ENCODE data around the gene ZNF212.
A peak's percentile ranks its signal among the peaks of the same experiment; 100 is the strongest.

The ZNF212 gene

DNA sequence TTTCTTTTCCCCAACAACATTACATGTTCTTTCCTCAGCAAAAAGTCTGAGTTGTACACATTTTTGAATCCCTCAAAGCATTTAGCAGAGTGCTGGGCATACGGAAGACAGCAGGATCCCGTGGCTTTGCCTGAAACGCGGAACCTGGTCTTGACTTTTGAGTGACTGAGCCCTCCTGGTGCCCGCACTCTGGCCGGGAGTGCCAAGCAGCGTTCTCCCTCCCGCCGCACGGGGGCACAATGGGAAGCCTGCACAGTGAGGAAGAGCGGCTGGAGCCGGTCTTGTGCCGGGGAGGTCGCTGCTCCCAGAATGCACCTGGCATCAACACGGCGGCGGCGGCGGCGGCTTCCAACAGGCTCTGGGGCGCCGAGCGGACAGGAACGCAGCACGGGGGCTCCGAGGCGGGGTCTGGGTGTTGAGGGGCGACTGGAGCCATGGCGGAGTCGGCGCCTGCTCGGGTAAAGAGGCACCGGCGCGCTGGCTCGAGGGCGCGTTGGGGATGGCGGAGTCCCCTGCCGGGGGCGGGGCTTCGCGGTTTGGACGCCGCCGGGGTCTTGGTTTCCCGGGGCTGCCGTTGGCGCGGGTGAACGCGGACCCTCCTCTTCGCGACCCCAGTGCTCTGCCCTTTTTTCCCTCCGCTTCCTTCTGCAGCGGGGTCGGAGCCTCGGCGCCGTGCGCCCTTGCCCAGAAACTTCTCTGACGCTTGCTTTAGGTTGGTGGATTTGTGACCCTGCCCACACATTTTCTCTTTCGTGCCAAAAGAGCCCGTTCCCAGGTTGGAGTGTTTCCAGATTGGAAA, at the start of gene ZNF212:
Gene ZNF212, plus strand, starts transcription at position 307 of the 799 bp plus-strand sequence. Its CDS starts 128 bp downstream, at position 435.
- DNase-seq, result peak; percentile 90

DNA sequence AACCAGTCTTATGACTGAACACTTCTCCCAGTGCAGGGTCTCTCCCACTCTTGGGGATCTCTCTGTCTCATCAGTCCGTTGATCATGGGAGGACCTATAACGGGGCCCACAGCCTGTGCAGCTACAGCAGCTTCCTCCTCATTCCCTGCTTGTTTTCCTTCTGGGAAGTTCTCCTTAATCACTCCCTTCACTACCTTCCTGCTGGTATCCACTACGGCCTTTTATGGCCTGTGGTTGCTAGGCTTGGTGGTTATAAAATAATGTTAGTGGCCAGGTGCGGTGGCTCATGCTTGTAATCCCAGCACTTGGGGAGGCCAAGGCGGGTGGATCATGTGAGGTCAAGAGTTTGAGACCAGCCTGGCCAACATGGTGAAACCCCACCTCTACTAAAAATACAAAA, 47.6 kb upstream of the ZNF212 start:
- no peak for DNase-seq

DNA sequence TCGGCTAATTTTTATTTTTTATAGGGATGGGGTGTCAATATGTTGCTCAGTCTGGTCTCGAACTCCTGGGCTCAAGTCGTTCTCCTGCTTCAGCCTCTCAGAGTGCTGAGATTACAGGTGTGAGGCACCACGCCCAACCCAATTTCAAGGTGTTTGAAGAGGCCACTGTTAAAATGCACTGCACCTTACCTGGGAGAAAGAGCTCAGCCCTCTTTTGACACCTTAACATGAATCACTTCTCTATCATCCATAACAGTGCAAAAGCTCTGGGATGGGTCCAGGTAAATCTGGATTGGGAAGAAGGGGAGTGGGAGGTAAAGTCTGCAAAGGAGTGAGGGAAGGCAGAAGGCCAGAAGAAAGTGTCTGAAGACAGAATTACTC, 44.7 kb upstream of the ZNF212 start:
- DNase-seq, result no peak

DNA sequence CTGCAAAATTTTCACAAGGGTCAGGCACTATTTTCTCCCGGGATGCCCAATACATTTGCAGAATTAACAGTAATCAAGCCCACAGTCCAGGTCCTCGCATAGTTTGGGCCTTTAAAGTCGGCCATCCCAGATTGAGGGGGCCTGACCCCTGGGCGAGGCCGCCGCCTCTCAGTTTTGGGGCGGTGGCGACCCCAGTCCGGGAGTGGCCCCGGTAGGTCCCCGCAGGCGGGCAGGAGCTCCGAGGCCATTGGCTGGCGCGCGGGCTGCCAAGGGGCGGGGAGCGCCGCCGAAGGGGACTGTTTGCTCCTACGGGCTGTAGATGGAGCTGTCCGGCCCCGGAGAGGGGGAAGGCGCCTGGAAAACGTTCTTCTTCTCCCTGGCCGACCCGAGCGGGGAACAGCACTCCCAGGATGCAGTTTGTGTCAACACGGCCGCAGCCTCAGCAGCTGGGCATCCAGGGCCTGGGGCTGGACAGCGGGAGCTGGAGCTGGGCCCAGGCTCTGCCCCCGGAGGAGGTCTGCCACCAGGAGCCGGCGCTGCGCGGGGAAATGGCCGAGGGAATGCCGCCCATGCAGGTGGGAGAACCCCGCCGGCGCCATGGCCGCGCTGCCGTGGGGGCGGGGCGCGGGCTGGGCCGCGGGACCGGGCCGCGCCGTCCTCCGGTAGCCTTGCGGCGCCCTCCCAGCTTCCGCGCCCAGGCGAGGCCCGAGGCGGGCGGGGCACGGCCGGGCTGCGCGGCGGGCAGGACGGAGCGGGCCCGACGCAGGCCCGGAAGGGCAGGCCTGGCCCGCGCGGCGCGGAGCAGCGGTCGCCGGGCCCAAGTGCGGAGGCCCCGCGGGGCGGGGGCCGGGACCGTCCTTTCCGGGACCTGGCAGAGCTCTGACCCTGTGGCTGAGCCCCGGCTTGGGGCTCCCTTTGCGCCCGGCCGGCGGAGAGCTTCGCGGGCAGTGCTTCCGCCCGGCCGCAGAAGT, 44.0 kb upstream of the ZNF212 start, which contains the start of gene ZNF282:
Gene ZNF282, plus strand, starts transcription at position 367 of the 971 bp plus-strand sequence. Its CDS starts 44 bp downstream, at position 411.
- peak; percentile 70 for DNase-seq

DNA sequence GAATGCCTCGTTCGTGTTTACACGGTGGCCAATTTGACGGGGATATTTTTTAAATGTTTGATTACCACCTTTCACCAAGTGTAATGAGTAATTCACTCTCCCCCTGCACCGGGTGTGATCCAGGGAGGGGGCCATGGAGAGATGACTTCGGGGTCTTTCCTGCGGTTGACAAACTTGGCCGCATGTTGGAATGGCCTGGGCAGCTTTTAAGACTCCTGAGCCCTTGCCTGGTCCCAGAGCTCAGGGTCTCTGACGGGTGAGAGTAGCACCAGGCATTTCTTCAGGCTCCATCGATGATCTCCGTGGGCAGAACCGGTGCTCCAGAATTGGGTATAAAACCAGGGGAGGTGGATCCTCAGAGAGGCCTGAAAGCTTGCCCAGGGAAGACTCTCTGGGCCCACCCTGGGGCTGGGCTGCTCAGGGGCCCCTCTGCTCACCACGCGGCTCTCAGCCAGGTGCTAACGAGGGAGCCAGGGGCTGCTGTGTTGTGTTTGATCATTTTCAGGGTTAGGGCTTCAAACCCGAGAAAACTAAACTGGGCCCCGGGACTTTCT, 43.2 kb upstream of the ZNF212 start:
- DNase-seq, result no peak

DNA sequence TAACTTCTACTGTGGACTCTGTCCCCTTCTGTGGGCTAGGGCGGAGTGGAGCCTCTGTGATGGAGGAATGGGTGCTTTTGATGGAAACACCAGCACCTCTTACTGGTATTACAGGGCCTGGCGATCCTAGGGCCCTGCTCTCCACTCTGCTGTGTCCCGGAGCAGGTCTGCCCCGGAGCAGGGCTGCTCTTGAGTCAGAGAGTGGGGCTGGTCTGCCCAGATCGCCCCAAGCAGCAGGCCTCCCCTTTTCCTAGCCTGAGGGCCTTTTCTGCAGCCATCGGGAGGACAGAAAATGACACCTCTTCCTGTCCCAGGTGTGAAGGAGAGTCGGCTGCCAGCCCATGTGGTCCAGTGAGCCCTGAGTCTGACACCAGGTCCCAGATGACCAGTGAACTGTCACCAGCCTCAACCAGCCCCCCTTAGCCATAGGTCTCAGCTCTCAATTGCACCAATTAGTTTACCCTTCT, 42.7 kb upstream of the ZNF212 start:
- no peak for DNase-seq

DNA sequence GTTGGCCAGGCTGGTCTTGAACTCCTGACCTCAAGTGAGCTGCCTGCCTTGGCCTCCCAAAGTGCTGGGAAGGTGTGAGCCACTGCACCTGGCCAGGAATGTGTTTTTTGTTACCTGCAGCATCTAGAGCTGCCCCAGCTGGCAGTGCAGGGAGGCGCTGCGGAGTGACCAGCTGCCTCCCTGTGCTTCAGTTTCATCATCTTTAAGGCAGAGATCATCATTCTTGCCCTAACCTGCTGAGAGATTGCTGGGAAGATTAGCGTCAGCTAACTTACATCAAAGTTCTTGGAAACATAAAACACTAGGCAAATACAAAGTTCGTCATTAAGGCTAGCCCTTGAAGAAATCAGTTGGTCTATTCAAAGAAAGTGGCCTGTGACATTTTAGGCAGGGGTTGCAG, 41.8 kb upstream of the ZNF212 start:
- DNase-seq, result no peak

DNA sequence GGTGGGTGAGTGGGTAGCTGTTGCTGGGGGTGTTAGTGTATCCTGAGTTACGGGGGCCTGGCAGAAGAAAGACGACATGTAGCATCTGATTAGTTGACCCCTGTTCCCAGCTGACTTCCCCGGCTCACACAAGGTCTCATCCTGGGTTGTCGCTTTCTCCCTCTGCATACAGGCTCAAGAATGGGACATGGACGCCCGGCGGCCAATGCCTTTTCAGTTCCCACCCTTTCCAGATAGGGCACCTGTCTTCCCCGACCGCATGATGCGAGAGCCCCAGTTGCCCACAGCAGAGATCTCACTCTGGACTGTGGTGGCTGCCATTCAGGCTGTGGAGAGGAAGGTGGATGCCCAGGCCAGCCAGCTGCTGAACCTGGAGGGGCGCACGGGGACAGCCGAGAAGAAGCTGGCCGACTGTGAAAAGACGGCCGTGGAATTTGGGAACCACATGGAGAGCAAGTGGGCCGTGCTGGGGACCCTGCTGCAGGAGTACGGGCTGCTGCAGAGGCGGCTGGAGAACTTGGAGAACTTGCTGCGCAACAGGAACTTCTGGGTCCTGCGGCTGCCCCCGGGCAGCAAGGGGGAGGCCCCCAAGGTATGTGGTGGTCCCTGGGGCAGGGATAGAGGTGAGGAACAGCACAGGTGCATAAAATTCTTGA, 41.2 kb upstream of the ZNF212 start:
- DNase-seq, result no peak

DNA sequence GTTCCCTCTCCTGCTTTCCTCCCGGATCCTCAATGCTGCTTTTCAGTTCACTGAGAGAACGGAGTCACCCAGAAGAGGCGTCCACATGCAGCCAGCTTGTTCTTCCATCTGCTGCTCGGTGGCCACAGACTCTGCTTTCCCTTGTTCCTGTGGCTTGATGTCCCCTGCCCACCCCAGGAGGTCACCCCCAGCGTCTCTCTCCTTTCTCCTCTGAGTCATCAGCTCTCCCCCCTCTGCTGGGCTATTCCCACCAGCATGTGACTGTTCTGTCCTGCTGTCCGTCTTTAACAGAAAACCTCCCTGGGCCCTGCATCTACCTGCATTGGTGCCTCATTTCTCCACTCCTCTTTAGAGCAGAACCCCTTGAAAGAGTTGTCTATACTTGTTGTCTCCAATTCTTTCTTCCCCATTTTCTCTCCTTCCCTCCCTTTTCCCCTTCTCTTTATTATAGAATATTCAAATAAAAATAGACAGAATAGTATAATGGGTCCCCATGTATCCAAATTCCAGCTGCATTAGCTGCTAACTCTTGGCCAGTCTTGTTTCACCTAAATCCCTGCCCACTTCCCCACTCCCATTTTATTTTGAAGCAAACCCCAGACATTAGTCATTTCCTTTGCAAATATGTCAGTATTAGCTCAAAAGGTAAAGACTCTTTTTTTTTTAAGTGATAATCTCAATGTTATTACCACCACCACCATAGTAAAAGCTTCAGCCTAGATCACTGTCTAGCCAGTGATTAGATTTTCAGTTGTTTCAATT, 40.0 kb upstream of the ZNF212 start:
- no peak for DNase-seq

DNA sequence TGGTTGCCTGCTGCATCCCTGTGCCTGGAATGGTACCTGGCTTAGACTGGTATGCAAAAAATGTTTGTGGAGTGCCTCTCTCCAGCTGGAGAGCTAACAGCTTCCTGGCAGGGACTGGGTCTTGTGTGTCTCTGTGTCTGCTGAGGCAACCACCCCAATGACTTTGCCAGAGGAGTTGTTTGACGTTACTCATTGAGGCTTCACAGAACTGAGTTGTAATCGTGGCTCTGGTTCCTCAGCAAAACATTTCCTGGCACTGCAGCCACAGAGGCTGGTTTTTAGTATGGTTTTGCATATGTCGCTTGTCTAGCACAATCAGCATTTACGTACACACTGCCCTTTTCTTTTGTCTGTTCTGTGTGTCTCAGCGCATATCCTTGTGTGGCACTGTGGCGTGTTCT, 36.6 kb upstream of the ZNF212 start:
- peak; percentile 12 for DNase-seq

DNA sequence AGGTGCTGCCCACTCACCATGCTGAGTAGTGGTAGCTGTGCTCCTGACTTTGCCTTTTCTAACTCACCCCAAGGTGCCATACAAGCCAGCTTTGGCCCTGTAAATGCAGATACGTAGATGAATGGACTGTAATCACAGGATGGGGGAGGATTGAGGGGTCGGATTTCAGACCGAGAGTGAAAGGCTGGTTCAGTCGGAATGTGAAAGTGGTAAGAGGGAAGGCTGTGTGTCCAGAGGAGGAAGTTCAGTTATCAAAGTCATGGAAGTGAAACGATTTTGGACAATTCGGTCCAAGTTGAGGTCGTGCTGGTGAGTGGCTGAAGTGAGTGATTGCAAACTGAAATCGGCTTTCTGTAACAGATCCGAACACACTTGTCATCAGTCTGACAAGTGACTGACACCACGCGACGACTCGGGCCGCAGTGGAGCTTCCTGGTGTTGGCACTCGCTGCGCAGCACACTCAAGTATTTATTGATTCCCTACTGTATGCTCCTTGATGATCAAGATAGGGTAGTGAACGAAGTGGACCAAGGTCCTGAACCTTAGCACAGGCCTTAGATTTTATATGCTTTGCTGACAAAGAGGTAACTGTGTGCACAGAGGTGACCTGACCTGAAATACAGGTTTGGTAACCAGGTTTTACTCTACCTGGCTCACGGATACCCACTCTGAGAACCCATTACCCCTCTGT, 33.6 kb upstream of the ZNF212 start:
- DNase-seq, result peak; percentile 82

DNA sequence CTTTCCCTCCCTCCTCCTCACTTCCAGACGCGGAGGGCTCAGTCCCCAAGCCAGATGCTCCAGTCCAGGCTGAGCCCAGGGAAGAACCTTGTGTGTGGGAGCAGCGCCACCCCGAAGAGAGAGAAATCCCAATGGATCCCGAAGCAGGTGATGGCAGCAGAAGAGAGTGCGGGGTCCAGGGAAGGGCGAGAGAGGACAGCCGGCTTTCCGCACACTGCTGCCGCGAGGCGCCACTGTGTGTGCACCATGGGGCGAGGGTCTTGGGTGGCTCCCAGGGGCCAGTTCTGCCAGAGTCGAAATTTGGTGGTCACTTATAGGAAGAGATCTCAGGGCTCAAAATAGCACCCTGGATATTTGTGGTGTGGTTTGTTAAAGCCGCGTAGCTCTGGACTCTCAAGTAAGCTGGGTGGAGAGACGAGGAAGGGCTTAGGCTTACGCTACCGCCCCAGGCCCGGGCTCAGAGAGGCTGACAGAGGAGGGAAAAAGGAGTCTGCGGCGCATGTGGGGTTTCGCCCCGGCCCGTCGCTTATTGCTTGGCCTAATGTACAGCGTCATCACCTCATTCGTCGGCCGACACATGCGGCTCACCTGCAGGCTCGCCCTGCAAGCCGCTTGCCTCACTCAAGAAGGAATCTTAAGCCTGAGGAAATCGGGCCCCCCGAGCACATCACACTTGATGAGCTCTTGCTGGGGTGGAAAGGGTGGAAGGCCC, 32.0 kb upstream of the ZNF212 start:
- no peak for DNase-seq

DNA sequence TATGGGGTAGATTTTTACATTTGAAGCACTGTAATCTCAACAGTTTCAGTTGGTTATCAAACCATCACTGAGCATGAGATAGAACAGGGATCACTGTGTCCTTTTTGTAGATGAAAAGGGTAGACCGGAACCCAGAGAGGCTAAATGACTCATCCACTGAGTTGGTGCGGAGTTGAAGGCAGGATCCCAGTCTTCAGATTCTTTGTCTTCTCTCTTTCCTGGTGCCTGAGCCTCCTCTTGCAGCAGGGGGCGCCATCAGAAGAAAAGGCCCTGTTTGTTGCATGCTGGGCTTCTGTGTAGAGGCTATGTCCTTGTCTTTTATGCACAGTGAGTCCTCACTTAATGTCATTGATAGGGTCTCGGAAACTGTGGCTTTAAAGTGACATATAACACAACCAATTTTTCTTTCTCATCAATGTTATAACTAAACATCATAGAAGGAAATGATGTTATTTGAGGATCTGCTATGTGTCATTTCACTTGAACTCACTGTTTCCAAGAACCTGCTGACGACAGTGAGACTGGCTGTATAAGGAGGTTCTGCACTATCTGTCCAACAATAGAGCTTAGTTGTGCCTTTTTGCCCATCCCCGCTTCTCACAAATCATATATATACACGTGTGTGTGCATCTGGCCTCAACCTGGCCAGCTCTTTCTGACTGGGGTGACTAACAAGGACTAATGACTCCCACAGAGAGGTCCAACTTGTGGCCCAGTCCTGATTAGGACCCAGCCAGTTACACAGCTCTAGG, 29.8 kb upstream of the ZNF212 start:
- DNase-seq, result peak; percentile 61

DNA sequence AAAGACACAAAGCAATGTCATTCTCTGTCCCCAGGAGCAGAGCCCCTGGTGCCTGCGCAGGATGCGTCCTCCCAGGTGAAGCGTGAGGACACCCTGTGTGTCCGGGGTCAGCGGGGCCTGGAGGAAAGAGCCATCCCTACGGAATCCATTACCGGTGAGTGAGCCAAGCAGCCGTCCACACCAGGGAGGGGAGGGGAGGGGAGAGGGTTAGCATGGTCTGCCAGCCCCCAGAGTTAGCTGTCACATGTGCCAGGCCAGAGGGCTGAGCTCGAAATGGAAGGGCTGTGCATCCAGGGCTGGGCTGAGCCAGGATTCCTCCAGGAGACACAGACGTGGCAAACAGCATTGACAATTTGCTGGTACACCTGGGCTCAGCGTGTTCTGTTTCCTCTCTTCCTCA, 28.9 kb upstream of the ZNF212 start:
- no peak for DNase-seq

DNA sequence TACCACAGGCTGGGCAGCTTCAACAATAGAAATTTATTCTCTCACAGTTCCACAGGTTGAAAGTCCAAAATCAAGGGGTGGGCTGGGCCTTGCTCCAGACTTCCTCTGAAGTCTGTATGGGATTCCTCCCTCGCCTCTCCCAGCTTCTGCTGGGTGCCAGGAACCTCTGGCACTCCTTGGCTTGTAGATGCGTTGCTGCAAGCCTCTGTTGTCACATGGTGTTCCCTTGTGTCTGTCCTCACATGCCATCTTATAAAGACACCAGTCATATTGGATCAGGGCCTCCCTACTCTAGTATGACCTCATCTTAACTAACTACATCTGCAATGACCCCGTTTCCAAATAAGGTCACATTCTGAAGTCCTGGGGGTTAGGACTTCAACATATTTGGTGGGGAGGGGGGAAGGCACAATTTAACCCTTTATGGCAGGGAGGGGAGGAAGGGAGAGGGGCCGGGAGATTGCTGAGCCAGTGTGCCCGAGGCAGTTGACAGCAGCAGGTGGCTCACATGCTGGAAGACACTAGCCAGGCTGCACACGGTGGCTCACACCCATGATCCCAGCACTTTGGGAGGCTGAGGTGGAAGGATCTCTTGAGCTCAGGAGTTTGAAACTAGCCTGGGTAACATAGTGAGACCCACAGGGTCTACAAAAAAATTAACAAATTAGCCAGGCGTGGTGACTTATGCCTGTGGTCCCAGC, 25.3 kb upstream of the ZNF212 start:
- no peak for DNase-seq

DNA sequence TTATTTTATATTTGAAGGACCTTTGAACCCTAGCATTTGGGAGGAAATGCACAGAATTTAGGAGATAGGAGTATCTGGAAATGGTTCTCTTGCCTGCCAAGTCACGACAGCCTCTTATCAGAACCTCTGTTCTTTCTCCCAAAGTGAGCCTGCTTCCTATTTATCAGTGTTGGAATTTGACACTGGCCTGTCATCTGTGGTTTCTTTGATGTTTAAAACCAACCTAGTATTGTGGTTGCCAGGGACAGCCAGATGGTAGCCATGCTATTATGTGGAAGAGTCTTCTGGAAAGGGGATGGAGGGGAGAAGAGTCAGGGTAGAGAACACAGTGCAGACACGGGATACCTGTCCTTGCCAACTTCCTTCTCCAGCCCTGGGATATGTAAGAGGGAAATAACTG, 23.0 kb upstream of the ZNF212 start:
- no peak for DNase-seq

DNA sequence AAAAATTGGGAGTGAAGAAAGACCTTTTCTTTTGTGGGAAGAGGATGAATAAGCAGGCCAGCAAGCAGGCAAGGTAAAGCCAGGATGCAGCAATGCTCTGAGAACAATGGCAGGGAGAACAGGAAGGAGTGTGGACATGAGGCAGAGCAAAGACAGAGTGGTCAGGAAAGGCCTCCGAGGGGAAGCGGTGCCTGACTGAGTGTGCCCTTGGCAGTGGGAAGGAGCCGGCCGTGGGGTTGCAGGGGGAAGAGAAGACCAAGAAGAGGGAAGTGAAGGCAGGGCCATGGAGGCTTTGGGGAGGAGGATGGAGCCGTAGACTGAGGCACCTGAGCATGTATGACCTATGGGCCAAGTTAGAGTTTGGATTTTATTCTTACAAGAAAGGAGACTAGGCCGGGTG, 21.9 kb upstream of the ZNF212 start:
- no peak for DNase-seq

DNA sequence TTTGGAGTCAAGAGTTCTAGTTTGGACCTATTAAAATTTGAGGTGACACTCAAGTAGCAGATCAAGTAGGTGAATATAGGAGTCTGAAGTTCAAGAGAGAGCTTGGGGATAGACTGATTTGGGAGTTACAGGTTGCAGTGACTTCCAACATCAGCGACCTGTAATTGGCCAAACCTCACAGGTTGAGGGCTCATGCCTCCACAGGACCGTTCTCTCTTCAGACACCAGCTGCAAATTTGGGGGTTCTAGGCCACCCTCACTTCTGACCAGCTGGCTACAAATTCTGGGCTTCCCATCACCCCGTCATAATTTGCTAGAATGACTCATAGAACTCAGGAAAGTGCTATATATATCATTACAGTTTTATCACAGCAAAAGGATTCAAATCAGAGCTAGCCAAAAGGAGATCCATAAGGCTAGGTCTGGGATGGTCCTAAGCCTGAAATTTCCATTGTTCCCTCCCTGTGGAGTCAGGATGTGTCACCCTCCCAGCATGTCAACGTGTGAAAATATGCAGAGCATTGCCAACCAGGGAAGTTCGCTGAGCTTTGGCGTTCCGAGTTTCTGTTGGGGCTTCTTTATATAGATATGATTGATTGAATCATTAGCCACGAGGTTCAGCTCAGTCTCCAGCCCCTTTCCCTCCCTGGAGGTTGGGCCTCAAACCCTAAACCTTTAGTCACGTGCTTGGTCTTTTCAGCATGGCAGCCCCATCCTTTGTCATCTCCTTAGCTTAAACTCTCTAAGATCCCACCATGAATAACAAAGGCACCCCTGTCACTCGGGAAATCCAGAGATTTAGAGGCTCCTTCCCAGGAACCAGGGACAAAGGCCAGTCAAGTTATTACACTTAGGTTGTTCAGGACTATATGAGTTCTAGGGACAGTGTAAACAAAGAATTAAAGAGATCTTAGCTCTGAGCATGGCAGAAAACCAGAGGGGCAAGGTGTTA, 20.7 kb upstream of the ZNF212 start:
- DNase-seq, result no peak

All from MV-4-11 (cell line).